Gastroesophageal sphincter (tissue), 4 donors: ENCODE results near the gene TCAF1. TPM values are rescaled to one million over a fixed set of nuclear protein-coding genes. Genes with fewer than 3 reads are reported as not detected.

Experiments
- ATAC-seq: fragments of 150-250 bp; one replicate; pipeline ENCODE4 v1.9.1; 2016; ENCODE audit warnings: mild to moderate bottlenecking, moderate library complexity
- H3K27ac ChIP-seq, 4 donors: fragments of 200-600 bp; sonication (generic) in 3 of 4; 1 replicate in 3 of 4; 2 replicates in 1 of 4; pipeline ENCODE4 v1.5.1; 2016 to 2019
- H3K27me3 ChIP-seq: fragments of 200-600 bp; sonication (generic); one replicate; pipeline ENCODE4 v1.5.1; 2019
- H3K36me3 ChIP-seq, 2 donors: fragments of 200-600 bp; sonication (generic); one replicate each; pipeline ENCODE4 v1.5.1; 2019; ENCODE audit warnings: control low read depth in 1 of 2
- H3K4me1 ChIP-seq, 3 donors: fragments of 200-600 bp; sonication (generic); 1 replicate in 2 of 3; 2 replicates in 1 of 3; pipeline ENCODE4 v1.5.1; 2016 to 2019; ENCODE audit warnings: control low read depth in 2 of 3
- H3K4me3 ChIP-seq, 2 donors: fragments of 200-600 bp; sonication (generic); one replicate each; pipeline ENCODE4 v1.5.1; 2019; ENCODE audit warnings: mild to moderate bottlenecking in 1 of 2, moderate library complexity in 1 of 2
- H3K9me3 ChIP-seq, 3 donors: fragments of 200-600 bp; sonication (generic); one replicate each; pipeline ENCODE4 v1.5.1; 2017 to 2019; ENCODE audit warnings: control low read depth in 2 of 3
- EP300 ChIP-seq: sonication (generic); formaldehyde crosslinking; IDR thresholded peaks from one replicate; pipeline ENCODE4 v1.6.1; 2017; ENCODE audit warnings: antibody characterized with exemption, mild to moderate bottlenecking
- POLR2A ChIP-seq, 2 donors: fragments of 450-650 bp; IDR thresholded peaks; one replicate each; pipeline ENCODE4 v1.6.1; 2017; ENCODE audit warnings: antibody characterized with exemption in 2 of 2, mild to moderate bottlenecking in 2 of 2, moderate library complexity in 1 of 2
- POLR2AphosphoS5 ChIP-seq: sonication (generic); formaldehyde crosslinking; IDR thresholded peaks from one replicate; pipeline ENCODE4 v1.6.1; 2017; ENCODE audit warnings: antibody characterized with exemption
- WGBS, 2 donors: methylation state at CpG; one replicate each; pipeline ENCODE4 v1.1.5; 2018; ENCODE audit warnings: low coverage in 1 of 2; 5-methylcytosine and 5-hydroxymethylcytosine counted together
- total RNA-seq, 4 donors: library from RNA; depleted of rRNA; stranded (reverse); fragments of >200 nt; gene quantifications; one replicate each; pipeline ENCODE4 v1.1.0, GENCODE V29; 2016
- TF ChIP-seq, protein P1 (sequence below), 4 experiments: fragments of 200-600 bp in 2 of 4; fragments of 450-650 bp in 2 of 4; sonication (generic) in 1 of 4; IDR thresholded peaks; one replicate each; pipeline ENCODE4 v1.5.1; 2017 to 2019; ENCODE audit warnings: antibody characterized with exemption in 4 of 4, mild to moderate bottlenecking in 2 of 4, moderate library complexity in 2 of 4

TCAF1 gene
- total RNA-seq, 4 donors from 2014 or later: 34.7 to 66.7 (median 57.7) TPM

DNA sequence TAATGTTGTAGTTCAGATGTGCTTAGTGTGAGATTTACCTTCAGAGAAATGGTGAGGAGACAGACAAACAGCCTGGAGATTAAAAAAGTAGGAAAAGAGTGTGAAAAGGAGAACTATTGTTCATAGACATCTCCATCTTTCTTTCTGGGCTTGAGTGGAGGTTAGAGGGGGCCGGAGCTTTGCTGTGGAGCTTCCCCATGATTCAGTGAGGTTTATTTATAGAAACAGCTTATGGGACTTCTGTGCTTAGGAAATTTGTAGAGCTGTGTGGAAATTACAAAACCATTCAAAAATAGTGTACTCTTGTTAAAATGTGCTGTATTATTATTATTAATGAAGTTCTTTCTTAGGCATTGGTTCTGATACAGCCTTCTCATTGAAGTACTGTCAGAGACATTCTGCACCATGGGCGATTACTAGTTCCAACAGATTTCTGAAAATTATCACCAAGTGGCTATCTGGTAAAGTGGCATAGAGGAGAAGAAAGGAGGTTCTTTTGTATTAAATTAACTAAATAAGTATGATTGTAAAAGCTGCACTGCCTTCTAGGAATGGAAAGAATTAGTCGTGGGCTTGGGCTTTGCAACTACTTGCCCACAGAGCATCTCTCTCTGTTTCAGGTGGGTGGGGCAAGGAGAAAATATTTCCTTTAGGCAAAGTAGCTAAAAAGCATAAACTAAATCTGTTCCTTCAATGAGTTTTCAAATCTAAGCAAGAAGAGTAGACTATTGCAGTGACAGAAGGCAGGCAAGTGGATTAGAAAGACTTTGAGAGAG, 8.7 kb upstream of the TCAF1 start:
- no peaks in the 10 kb centered on the region for H3K9me3 ChIP-seq
- peak overlapping the region in 2 of 4 donors; percentile 8 to 28 for H3K27ac ChIP-seq
- WGBS, 2 donors: 38 to 52% methylated on average over 2 to 3 of the region's 3 CpGs
- no peaks in the 10 kb centered on the region for H3K36me3 ChIP-seq
- no peak for ATAC-seq
- no peak overlapping the region for H3K4me3 ChIP-seq
- H3K4me1 ChIP-seq: peaks cover 0 to 23% (median 0%) of the 10 kb centered on the region in 3 donors
- TF ChIP-seq POLR2AphosphoS5: no peak
- no peak for TF ChIP-seq POLR2A (IDR thresholded peaks at IDR 0.05)
- TF ChIP-seq, protein P1, sequence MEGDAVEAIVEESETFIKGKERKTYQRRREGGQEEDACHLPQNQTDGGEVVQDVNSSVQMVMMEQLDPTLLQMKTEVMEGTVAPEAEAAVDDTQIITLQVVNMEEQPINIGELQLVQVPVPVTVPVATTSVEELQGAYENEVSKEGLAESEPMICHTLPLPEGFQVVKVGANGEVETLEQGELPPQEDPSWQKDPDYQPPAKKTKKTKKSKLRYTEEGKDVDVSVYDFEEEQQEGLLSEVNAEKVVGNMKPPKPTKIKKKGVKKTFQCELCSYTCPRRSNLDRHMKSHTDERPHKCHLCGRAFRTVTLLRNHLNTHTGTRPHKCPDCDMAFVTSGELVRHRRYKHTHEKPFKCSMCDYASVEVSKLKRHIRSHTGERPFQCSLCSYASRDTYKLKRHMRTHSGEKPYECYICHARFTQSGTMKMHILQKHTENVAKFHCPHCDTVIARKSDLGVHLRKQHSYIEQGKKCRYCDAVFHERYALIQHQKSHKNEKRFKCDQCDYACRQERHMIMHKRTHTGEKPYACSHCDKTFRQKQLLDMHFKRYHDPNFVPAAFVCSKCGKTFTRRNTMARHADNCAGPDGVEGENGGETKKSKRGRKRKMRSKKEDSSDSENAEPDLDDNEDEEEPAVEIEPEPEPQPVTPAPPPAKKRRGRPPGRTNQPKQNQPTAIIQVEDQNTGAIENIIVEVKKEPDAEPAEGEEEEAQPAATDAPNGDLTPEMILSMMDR (IDR thresholded peaks at IDR 0.05): no peak
- TF ChIP-seq EP300: no peak
- H3K27me3 ChIP-seq: no peaks in the 10 kb centered on the region

DNA sequence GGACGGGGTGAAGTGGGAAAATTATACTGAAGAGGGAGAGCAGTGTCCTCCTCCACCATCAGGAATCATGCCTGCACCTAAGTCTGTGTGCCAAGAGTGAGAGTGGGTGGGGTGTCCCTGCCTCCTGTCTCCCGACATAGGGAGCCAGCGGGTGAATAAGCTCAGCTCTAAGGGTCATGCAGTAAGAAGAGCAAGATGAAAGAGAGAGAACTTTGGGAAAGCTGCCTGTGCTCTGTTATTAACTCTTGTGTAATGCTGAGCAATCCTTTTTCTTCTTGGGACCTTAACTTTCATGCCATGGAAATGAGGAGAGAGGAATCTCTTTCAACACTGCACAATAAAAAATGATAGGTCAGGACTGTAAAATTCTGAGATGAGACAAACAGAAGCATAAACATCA, 7.9 kb upstream of the TCAF1 start:
- Histone ChIP-seq H3K4me3 (no peak overlapping the region), H3K27ac (peak overlapping the region in 1 of 4 donors; percentile 8), H3K36me3 (no peaks in the 10 kb centered on the region), H3K9me3 (no peaks in the 10 kb centered on the region), H3K4me1 (peaks cover 0 to 31% (median 0%) of the 10 kb centered on the region in 3 donors), H3K27me3 (no peaks in the 10 kb centered on the region)
- 47% methylated on average over 3 of the region's 3 CpGs; no CpG with 5 or more reads in 1 of the 2 donors for WGBS, 2 donors
- TF ChIP-seq, protein P1 (IDR thresholded peaks at IDR 0.05): no peak
- TF ChIP-seq POLR2AphosphoS5 (peak; percentile 24), POLR2A (IDR thresholded peaks at IDR 0.05) (no peak), EP300 (no peak)
- peak; percentile 75 for ATAC-seq

DNA sequence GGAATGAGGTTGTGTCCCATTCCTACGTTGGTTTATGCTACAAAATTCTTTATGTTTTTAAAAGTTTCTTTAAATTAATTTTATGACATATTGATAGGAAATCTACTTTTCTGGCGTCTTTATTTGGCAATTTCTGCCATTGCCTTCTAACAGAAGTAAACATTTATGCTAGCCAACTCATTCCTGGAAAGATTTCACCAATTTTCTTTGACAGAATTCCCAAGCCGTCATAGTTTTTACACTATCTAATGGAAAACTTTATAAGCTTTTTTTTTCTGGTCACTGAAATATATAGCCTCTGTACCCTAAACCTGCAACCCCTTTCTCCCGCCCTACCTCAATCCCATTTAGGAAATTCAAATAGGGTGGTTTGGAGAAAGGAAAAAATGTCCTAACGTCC, 6.1 kb upstream of the TCAF1 start:
- Histone ChIP-seq H3K27me3 (no peaks in the 10 kb centered on the region), H3K36me3 (no peaks in the 10 kb centered on the region), H3K27ac (no peak overlapping the region), H3K4me3 (no peak overlapping the region), H3K9me3 (no peaks in the 10 kb centered on the region), H3K4me1 (peaks cover 0 to 39% (median 0%) of the 10 kb centered on the region in 3 donors)
- TF ChIP-seq POLR2AphosphoS5: no peak
- no peak for TF ChIP-seq EP300
- TF ChIP-seq POLR2A (IDR thresholded peaks at IDR 0.05): no peak
- TF ChIP-seq, protein P1 (IDR thresholded peaks at IDR 0.05): no peak
- ATAC-seq: no peak
- WGBS, 2 donors: 36 to 40% methylated on average over 4 to 5 of the region's 5 CpGs

DNA sequence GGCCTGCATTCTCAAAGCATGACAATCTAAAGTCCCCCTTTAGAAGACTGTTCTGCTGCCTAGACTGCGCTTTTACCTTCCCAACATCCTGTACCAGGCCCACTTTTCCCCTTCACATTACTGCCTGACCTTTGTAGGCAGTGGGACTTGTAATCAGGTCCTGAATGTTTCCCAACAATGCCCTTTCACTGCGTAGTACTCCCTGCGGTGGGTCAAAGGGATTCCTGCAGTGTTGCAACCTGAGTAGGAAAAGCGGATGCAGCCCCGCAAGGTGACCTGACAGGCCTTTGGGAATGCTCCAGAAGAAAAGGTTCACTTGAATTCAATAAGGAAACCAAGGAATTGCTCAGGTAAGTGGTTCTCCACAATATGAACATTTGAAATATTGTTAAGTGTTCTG, 4.9 kb upstream of the TCAF1 start:
- Histone ChIP-seq H3K9me3 (no peaks in the 10 kb centered on the region), H3K27me3 (no peaks in the 10 kb centered on the region), H3K27ac (peak overlapping the region in 1 of 4 donors; percentile 5), H3K4me3 (no peak overlapping the region), H3K36me3 (no peaks in the 10 kb centered on the region), H3K4me1 (peaks cover 0 to 49% (median 0%) of the 10 kb centered on the region in 3 donors)
- no peak for ATAC-seq
- TF ChIP-seq POLR2A (IDR thresholded peaks at IDR 0.05) (no peak), POLR2AphosphoS5 (no peak), EP300 (no peak)
- TF ChIP-seq, protein P1 (IDR thresholded peaks at IDR 0.05): no peak
- WGBS, 2 donors: 93 to 100% methylated on average over 3 to 5 of the region's 5 CpGs

DNA sequence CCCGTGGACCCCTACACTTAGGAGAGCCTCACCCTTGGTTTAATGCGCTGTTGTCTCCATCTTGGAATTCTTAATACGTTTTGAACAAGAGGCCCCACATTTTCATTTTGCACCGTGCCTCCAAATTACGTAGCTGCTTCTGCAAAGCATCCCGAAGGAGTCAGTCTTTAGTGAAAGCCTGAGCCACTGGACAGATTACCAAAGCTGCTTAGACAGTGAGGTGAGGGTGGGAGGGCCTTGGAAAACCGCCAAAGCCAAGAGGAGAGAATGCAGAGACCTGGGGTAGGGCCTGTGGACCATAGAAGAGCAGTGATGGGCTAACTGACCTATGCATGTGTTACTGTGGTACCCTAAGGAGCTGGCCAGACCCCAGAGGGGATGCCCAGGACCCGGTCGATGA, 4.2 kb upstream of the TCAF1 start:
- H3K27me3 ChIP-seq: no peaks in the 10 kb centered on the region
- no peak overlapping the region for H3K4me3 ChIP-seq
- no peak for TF ChIP-seq POLR2A (IDR thresholded peaks at IDR 0.05)
- no peak for TF ChIP-seq EP300
- no peak for TF ChIP-seq POLR2AphosphoS5
- TF ChIP-seq, protein P1 (IDR thresholded peaks at IDR 0.05): no peak
- H3K4me1 ChIP-seq: peaks cover 0 to 49% (median 0%) of the 10 kb centered on the region in 3 donors
- no peaks in the 10 kb centered on the region for H3K36me3 ChIP-seq
- no peaks in the 10 kb centered on the region for H3K9me3 ChIP-seq
- peak overlapping the region in 3 of 4 donors; percentile 41 to 67 (median 63) for H3K27ac ChIP-seq
- ATAC-seq: no peak
- 77 to 84% methylated on average over 4 to 6 of the region's 9 CpGs for WGBS, 2 donors
